Measurements from ENCODE around the gene TBC1D9B. TPM values are rescaled to one million over a fixed set of nuclear protein-coding genes. Genes with fewer than 3 reads are reported as not detected.
A peak's percentile ranks its signal among the peaks of the same experiment; 100 is the strongest.

The TBC1D9B gene
- total and polyA plus RNA-seq, 2 of the 13 experiments (the other 11 are each of a cell fraction or from before 2014, with no cell fraction given) = 35.0 to 50.0 TPM

DNA sequence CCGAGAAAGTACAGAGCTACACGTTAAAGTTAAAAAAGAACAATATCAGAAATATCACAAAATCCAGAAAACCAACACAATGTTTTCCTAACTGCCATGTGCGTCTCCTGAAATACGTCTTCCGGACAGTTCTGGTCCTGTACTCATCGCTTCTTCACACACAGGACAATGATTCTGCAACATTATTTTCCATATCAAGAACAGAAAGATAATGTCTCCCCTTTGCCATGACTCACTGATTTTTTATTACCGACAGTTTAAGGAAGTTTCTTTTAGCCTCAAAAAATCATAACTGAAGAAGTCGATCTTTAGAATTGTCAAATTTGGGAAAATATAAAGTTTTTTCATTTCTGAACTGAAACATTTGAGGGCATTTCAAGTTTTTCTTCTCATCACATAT, 2.5 kb downstream of the TBC1D9B start:
- FAIRE-seq (no peak), DNase-seq (ENCODE audit: low spot score) (no peak), ATAC-seq (no peak)
- Histone ChIP-seq H3K9ac (ENCODE audit: insufficient read depth, low read depth, low read length) (no peak overlapping the region), H3K4me3 (replicated peaks in 1 of 3; ENCODE audit: insufficient read depth in 1 of 3, low read depth in 2 of 3, low read length in 3 of 3) (no peak overlapping the region), H3K9me3 (ENCODE audit: low read length) (no peaks in the 10 kb centered on the region), H3K4me1 (ENCODE audit: insufficient read depth, low read length) (peaks cover 30% of the 10 kb centered on the region), H3K27me3 (ENCODE audit: control insufficient read depth in 1 of 2, insufficient read depth in 2 of 2, low read length in 2 of 2) (no peaks in the 10 kb centered on the region), H3K36me3 (replicated peaks in 1 of 2; ENCODE audit: control insufficient read depth in 1 of 2, insufficient read depth in 2 of 2, low read length in 2 of 2) (peaks cover 6 to 34% of the 10 kb centered on the region in 2 experiments; a peak in 4 of 5 replicates), H4K20me1 (ENCODE audit: insufficient read depth, low read length) (no peaks in the 10 kb centered on the region), H2AFZ (ENCODE audit: low read length) (no peak overlapping the region), H3K79me2 (ENCODE audit: insufficient read depth, low read length) (peaks cover 18% of the 10 kb centered on the region), H3K4me2 (ENCODE audit: low read depth, low read length) (no peak overlapping the region), H3K27ac (ENCODE audit: extremely low read length, insufficient read depth, low read length) (no peak overlapping the region)
- CTCF ChIA-PET (ENCODE audit: low intra/inter-chr PET ratio, low total read pairs) = no interaction called here
- TSS peak; percentile 53 for BruUV-seq (replicated peaks)
- intact Hi-C loops (cut with micrococcal nuclease; ENCODE audit: unreplicated experiment) (loop anchor here (5.0 to 10.0 kb wide), 2 partner anchors 140 to 167 kb away; partner anchors contain the start of gene RNF130), in situ Hi-C loops (cut with HindIII; ENCODE audit: extremely low pct_ligation_motif_present, low pct_unique_long_range_greater_than_20kb) (no loop called here)
- WGBS (ENCODE audit: low lambda C conversion rate) = 97% methylated on average over 8 of the region's 8 CpGs
- POLR2A ChIA-PET = no interaction called here
- TF ChIP-seq, protein P1, sequence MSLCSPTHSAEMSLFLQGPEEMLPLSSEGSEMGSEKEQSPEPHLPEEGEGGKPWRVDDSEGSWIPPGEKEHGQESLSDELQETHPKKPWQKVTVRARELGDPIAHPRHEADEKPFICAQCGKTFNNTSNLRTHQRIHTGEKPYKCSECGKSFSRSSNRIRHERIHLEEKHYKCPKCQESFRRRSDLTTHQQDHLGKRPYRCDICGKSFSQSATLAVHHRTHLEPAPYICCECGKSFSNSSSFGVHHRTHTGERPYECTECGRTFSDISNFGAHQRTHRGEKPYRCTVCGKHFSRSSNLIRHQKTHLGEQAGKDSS (CRISPR knock-in tag; IDR thresholded peaks at IDR 0.05; ENCODE audit: borderline replicate concordance, low read depth) = no peak
- TF ChIP-seq ZSCAN9 (CRISPR knock-in tag; IDR thresholded peaks at IDR 0.05; ENCODE audit: borderline replicate concordance) = no peak
- no peak for TF ChIP-seq ATM (IDR thresholded peaks at IDR 0.05; ENCODE audit: borderline replicate concordance)
- no peak for TF ChIP-seq NCOA2 (CRISPR knock-in tag; IDR thresholded peaks at IDR 0.05)
- TF ChIP-seq, protein P2, sequence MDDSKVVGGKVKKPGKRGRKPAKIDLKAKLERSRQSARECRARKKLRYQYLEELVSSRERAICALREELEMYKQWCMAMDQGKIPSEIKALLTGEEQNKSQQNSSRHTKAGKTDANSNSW (CRISPR knock-in tag; IDR thresholded peaks at IDR 0.05; ENCODE audit: borderline replicate concordance) = no peak
- TF ChIP-seq ZNF253 (CRISPR knock-in tag; IDR thresholded peaks at IDR 0.05; ENCODE audit: borderline replicate concordance) = no peak
- TF ChIP-seq, protein P3, sequence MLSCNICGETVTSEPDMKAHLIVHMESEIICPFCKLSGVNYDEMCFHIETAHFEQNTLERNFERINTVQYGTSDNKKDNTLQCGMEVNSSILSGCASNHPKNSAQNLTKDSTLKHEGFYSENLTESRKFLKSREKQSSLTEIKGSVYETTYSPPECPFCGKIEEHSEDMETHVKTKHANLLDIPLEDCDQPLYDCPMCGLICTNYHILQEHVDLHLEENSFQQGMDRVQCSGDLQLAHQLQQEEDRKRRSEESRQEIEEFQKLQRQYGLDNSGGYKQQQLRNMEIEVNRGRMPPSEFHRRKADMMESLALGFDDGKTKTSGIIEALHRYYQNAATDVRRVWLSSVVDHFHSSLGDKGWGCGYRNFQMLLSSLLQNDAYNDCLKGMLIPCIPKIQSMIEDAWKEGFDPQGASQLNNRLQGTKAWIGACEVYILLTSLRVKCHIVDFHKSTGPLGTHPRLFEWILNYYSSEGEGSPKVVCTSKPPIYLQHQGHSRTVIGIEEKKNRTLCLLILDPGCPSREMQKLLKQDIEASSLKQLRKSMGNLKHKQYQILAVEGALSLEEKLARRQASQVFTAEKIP (CRISPR knock-in tag; IDR thresholded peaks at IDR 0.05; ENCODE audit: borderline replicate concordance) = no peak
- TF ChIP-seq POGZ (CRISPR knock-in tag; IDR thresholded peaks at IDR 0.05) = no peak
- no peak for TF ChIP-seq ZNF841 (CRISPR knock-in tag; IDR thresholded peaks at IDR 0.05; ENCODE audit: borderline replicate concordance)
- no peak for TF ChIP-seq IKZF4 (CRISPR knock-in tag; IDR thresholded peaks at IDR 0.05; ENCODE audit: borderline replicate concordance, low read depth, not compliant biosample characterization)
- no peak for TF ChIP-seq ONECUT2 (CRISPR knock-in tag; IDR thresholded peaks at IDR 0.05)
- TF ChIP-seq, protein P4, sequence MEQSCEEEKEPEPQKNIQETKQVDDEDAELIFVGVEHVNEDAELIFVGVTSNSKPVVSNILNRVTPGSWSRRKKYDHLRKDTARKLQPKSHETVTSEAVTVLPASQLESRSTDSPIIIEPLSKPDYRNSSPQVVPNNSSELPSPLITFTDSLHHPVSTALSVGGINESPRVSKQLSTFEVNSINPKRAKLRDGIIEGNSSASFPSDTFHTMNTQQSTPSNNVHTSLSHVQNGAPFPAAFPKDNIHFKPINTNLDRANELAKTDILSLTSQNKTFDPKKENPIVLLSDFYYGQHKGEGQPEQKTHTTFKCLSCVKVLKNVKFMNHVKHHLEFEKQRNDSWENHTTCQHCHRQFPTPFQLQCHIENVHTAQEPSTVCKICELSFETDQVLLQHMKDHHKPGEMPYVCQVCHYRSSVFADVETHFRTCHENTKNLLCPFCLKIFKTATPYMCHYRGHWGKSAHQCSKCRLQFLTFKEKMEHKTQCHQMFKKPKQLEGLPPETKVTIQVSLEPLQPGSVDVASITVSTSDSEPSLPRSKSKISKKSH (CRISPR knock-in tag; IDR thresholded peaks at IDR 0.05; ENCODE audit: borderline replicate concordance) = no peak
- no peak for TF ChIP-seq MTF2 (CRISPR knock-in tag; IDR thresholded peaks at IDR 0.05; ENCODE audit: borderline replicate concordance)
- TF ChIP-seq, protein P5, sequence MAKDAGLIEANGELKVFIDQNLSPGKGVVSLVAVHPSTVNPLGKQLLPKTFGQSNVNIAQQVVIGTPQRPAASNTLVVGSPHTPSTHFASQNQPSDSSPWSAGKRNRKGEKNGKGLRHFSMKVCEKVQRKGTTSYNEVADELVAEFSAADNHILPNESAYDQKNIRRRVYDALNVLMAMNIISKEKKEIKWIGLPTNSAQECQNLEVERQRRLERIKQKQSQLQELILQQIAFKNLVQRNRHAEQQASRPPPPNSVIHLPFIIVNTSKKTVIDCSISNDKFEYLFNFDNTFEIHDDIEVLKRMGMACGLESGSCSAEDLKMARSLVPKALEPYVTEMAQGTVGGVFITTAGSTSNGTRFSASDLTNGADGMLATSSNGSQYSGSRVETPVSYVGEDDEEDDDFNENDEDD (CRISPR knock-in tag; IDR thresholded peaks at IDR 0.05; ENCODE audit: borderline replicate concordance) = no peak
- no peak for TF ChIP-seq ZNF260 (CRISPR knock-in tag; IDR thresholded peaks at IDR 0.05; ENCODE audit: borderline replicate concordance, low read depth)

All from HepG2 (cell line).